HCEC 1CT (cell line): Measurements from ENCODE around the gene CD300LB.

Source experiments
- DNase-seq: peaks from one replicate; pipeline ENCODE4 v3.0.0-alpha.2; 2017

CD300LB gene

GRCh38 chr17:74547736-74548135, 16.5 kb upstream of the CD300LB start:
- no peak for DNase-seq

GRCh38 chr17:74547264-74547663, 16.0 kb upstream of the CD300LB start:
- no peak for DNase-seq

GRCh38 chr17:74546586-74546985, 15.3 kb upstream of the CD300LB start:
- no peak for DNase-seq

GRCh38 chr17:74545843-74546230, 14.6 kb upstream of the CD300LB start, which contains the start of gene CD300C:
TSS of gene CD300C (minus strand) at chr17:74546115. CDS start at chr17:74545782, 333 bp downstream.
- no peak for DNase-seq

GRCh38 chr17:74544991-74545842, 13.9 kb upstream of the CD300LB start:
- no peak for DNase-seq

GRCh38 chr17:74543891-74544760, 12.9 kb upstream of the CD300LB start:
- DNase-seq = no peak

GRCh38 chr17:74543406-74543805, 12.1 kb upstream of the CD300LB start:
- DNase-seq = no peak

- DNase-seq = no peak
Observed at GRCh38 chr17:74542727-74543383, 11.6 kb upstream of the CD300LB start.

GRCh38 chr17:74542166-74542565, 10.9 kb upstream of the CD300LB start:
- no peak for DNase-seq

GRCh38 chr17:74541176-74542111, 10.2 kb upstream of the CD300LB start:
- DNase-seq = no peak

GRCh38 chr17:74539281-74539820, 8.1 kb upstream of the CD300LB start:
- DNase-seq = no peak

- no peak for DNase-seq
Observed at GRCh38 chr17:74536890-74537289, 5.6 kb upstream of the CD300LB start.

- DNase-seq = no peak
Observed at GRCh38 chr17:74532115-74532514, 840 bp upstream of the CD300LB start.

GRCh38 chr17:74530831-74531150, 484 bp downstream of the CD300LB start:
- no peak for DNase-seq

GRCh38 chr17:74529243-74529642, 2.0 kb downstream of the CD300LB start:
- no peak for DNase-seq

GRCh38 chr17:74528491-74529199, 2.6 kb downstream of the CD300LB start:
- no peak for DNase-seq

- no peak for DNase-seq
Observed at GRCh38 chr17:74527756-74528155, 3.5 kb downstream of the CD300LB start.

- DNase-seq = no peak
Observed at GRCh38 chr17:74527081-74527480, 4.2 kb downstream of the CD300LB start.

GRCh38 chr17:74526681-74527080, 4.6 kb downstream of the CD300LB start:
- no peak for DNase-seq

- DNase-seq = no peak
Observed at GRCh38 chr17:74525781-74526288, 5.4 kb downstream of the CD300LB start.

GRCh38 chr17:74525465-74525725, 5.9 kb downstream of the CD300LB start:
- DNase-seq = no peak
